NCI-H748 (cell line): ENCODE results near the gene ITPR1.
A peak's percentile ranks its signal among the peaks of the same experiment; 100 is the strongest.

Experiments
- DNase-seq: peaks from one replicate; lab custom pipeline; 2025; ENCODE audit not compliant: unreplicated experiment; lab: John Stamatoyannopoulos, UW

The ITPR1 gene

GRCh38 chr3:4838621-4839022 is 345.5 kb downstream of the ITPR1 start:
- no peak for DNase-seq

DNA sequence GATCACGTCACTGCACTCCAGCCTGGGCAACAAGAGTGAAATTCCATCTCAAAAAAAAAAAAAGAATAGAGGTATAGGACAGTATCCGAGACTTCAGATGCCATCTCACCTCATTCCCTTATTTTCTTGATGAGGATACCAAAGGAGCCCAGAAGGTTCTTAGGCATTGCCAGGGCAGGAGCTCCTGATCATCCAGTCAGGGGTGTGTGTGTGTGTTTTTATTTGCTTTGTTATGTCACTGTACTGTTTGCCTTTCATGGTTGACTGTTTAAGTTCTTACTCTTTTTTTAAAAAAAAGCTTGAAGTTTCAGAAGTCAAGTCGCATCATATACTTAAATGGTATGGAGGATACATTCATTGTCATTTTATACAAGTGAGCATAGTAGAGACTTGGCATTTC is 346.1 kb downstream of the ITPR1 start:
- DNase-seq = no peak

GRCh38 chr3:4841225-4841624 is 348.1 kb downstream of the ITPR1 start:
- no peak for DNase-seq

DNA sequence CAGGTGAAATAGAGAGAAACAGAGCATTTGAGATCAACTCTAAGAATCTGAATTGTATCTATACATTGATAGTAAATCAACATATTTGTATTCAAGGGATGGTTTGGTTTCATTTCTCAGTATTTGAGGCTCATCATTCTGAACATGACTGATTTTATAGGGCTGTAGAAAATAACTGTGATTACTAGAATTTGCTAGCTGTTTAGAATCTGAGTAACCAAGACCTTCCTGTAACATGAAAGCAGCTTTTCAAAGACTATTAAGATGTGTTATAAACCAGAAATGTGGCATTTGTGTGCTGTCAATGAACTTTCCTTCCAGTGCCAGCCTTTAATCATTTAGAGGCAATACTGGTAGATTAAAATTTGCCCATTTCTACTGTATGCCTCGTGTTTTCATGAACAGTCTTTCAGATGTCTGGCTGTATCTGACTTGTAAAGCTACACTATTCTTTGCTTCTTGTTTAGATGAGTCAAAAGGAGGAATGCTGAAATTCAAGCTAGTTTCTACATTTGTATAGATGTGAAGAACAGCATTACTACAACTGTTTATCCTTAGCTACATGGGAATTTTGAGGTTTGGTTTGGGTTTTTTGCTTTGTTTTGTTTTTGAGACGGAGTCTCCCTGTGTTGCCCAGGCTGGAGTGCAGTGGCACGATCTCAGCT is 348.8 kb downstream of the ITPR1 start:
- no peak for DNase-seq

GRCh38 chr3:4843619-4844018 is 350.5 kb downstream of the ITPR1 start:
- DNase-seq = no peak

GRCh38 chr3:4845882-4846281 is 352.7 kb downstream of the ITPR1 start:
- no peak for DNase-seq

GRCh38 chr3:4846543-4846942 is 353.4 kb downstream of the ITPR1 start:
- no peak for DNase-seq

- DNase-seq = no peak
These were observed 355.2 kb downstream of the ITPR1 start for GRCh38 chr3:4848176-4848825.

- DNase-seq = no peak
These were observed 356.0 kb downstream of the ITPR1 start for GRCh38 chr3:4849136-4849535.

DNA sequence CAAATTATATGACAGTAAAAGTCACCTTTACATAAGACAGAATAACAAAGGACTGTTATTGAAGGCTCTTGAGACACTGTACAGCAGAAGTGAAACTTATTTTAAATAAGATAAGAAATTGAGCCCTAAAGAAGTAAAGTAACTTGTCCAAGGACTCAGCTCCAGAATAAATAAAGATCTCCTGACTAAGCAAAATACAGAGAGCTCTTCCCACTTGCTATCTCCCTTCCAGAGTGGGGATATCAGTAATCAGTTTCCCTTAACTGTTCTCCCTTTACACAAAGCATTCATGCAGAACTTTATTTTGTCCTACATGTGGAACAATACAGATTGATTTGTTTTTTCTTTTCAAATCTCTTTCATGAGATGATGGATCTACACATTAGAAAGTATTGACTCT is 356.6 kb downstream of the ITPR1 start:
- no peak for DNase-seq

DNA sequence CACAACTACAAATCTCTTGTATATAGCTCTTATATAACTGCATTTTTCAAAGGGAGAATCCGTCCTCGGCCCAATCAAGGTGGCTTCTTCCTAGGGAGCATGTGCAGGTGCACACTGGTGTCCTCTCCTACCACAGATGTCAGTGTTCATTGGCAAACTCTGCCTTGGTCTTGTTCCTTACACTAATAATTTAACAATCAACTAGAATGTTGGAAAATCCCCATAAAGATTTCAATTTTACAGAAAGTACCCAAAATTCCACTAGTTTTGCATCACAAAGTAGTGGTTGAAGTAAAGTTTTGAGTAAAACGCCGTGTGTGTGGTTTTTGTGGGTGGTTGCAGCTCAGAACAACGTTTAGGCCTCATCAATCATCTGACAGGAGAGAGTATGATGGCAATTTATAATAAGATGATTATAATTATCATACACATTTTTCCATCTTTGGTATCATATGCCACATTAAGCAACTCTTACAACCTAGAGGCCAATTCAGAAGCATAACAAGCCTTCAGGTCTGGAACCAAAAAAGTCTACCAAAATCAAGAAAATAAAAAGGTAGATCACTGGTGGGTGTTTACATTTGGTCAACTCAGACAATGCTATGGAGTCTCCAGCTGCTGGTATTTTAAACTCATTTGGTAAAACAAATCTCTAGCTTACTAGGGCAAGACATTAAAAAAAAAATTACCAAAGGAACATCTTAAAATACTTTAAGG is 357.2 kb downstream of the ITPR1 start:
- no peak for DNase-seq

GRCh38 chr3:4850928-4851265 is 357.7 kb downstream of the ITPR1 start:
- no peak for DNase-seq

GRCh38 chr3:4852780-4853748 is 359.9 kb downstream of the ITPR1 start:
- no peak for DNase-seq

- no peak for DNase-seq
These were observed 360.6 kb downstream of the ITPR1 start for GRCh38 chr3:4853749-4854140.

DNA sequence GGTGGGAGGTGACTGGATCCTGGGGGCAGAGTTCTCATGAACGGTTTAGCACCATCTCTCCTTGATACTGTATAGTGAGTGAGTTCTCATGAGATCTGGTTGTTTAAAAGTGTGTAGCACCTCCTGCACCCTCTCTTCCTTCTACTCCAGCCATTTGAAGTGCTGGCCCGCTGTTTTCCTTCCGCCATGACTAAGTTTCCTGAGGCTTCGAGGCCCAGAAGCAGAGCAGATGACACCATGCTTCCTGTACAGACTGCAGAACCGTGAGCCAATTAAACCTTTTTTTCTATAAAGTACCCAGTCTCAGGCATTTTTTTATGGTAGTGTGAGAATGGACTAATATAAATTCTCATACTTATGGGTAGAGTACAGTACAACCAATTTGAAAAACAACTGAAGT is 362.5 kb downstream of the ITPR1 start:
- no peak for DNase-seq

- DNase-seq = no peak
These were observed 363.0 kb downstream of the ITPR1 start for GRCh38 chr3:4856136-4856535.

GRCh38 chr3:4856564-4856963 is 363.4 kb downstream of the ITPR1 start:
- no peak for DNase-seq

- no peak for DNase-seq
These were observed 363.8 kb downstream of the ITPR1 start for GRCh38 chr3:4856986-4857385.

DNA sequence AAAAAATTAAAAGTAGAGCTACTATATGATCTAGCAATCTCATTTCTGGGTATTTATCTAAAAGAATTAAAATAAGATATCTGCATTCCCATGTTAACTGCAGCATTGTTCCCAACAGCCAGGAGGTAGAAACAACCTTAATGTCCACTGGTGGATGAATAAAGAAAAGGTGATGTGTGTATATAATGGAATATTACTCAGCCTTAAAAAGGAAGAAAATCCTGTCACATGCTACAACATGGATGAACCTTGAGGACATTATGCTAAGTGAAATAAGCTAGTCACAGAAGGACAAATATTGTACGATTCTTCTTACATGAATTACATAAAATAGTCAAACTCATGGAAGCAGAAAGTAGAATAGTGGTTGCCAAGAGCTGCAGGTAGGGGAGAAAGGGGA is 366.6 kb downstream of the ITPR1 start:
- DNase-seq = no peak

GRCh38 chr3:4862973-4863372 is 369.8 kb downstream of the ITPR1 start:
- no peak for DNase-seq

DNA sequence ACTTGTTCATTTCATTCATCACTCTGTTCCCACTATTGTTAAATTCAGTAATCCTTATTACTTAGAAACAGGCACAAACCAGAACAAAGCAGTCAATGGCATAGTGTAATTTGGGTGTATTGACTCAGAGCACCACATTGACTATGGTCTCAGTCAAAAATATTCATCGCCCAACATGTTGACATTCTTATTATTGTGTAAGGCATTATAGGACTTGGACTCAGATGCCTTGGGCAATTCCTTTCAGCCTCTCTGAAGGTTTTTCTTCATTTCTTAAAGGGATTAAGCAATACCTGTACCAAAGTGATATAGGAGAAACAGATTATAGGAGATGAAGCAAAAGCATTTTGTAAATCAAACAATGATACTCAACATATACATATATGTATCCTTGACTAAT is 371.4 kb downstream of the ITPR1 start:
- DNase-seq = peak; percentile 8
